HepG2 (cell line): ENCODE measurements around the gene KIF3C. TPM values are rescaled to one million over a fixed set of nuclear protein-coding genes. Genes with fewer than 3 reads are reported as not detected.

ENCODE experiments used
- HNRNPL ChIP-seq: fragments of 200-400 bp; formaldehyde crosslinking; IDR thresholded peaks from 2 replicates; pipeline ENCODE4 v1.6.1; 2017; ENCODE audit warnings: mild to moderate bottlenecking, low read depth, low read length
- IRF9 ChIP-seq: sonication (generic); formaldehyde crosslinking; IDR thresholded peaks from 2 replicates; pipeline ENCODE4 v1.8.0; 2022; ENCODE audit warnings: missing genetic modification reagents, mild to moderate bottlenecking, borderline replicate concordance
- JDP2 ChIP-seq: sonication (generic); formaldehyde crosslinking; IDR thresholded peaks from 2 replicates; pipeline ENCODE4 v1.8.1; 2022; ENCODE audit warnings: missing genetic modification reagents, borderline replicate concordance
- KAT8 ChIP-seq: IDR thresholded peaks from 2 replicates; pipeline ENCODE4 v1.6.1; 2016; ENCODE audit warnings: missing genetic modification reagents, missing compliant biosample characterization
- NFKBIZ ChIP-seq: IDR thresholded peaks from 2 replicates; pipeline ENCODE4 v1.6.1; 2018; ENCODE audit warnings: missing genetic modification reagents, missing compliant biosample characterization
- PAX8 ChIP-seq: sonication (generic); formaldehyde crosslinking; IDR thresholded peaks from 2 replicates; pipeline ENCODE4 v1.8.0; 2022; ENCODE audit warnings: mild to moderate bottlenecking, missing genetic modification reagents, borderline replicate concordance
- PTBP1 ChIP-seq: fragments of 200-400 bp; formaldehyde crosslinking; IDR thresholded peaks from 2 replicates; pipeline ENCODE4 v1.6.1; 2018; ENCODE audit warnings: low read length, low read depth; ENCODE audit not compliant: poor library complexity, severe bottlenecking
- RBAK ChIP-seq: sonication (generic); formaldehyde crosslinking; IDR thresholded peaks from 2 replicates; pipeline ENCODE4 v1.5.1; 2020; ENCODE audit warnings: mild to moderate bottlenecking, missing genetic modification reagents
- TCF7L2 ChIP-seq: IDR thresholded peaks from 2 replicates; pipeline ENCODE4 v1.6.1; 2011; ENCODE audit warnings: mild to moderate bottlenecking, low read depth, low read length, moderate library complexity
- ZBTB2 ChIP-seq: sonication (generic); formaldehyde crosslinking; IDR thresholded peaks from 2 replicates; pipeline ENCODE4 v1.8.0; 2022; ENCODE audit warnings: low read depth, missing genetic modification reagents
- ZMYM3 ChIP-seq: sonication (generic); formaldehyde crosslinking; IDR thresholded peaks from 2 replicates; pipeline ENCODE4 v1.5.1; 2020; ENCODE audit warnings: mild to moderate bottlenecking, missing genetic modification reagents
- ZNF234 ChIP-seq: sonication (generic); formaldehyde crosslinking; conservative IDR thresholded peaks from 2 replicates; pipeline ENCODE4 v1.5.1; 2020; ENCODE audit warnings: mild to moderate bottlenecking, missing genetic modification reagents
- ZNF460 ChIP-seq: sonication (generic); formaldehyde crosslinking; IDR thresholded peaks from 2 replicates; pipeline ENCODE4 v1.5.1; 2020; ENCODE audit warnings: missing genetic modification reagents, mild to moderate bottlenecking, borderline replicate concordance
- ZNF501 ChIP-seq: sonication (generic); formaldehyde crosslinking; IDR thresholded peaks from 2 replicates; pipeline ENCODE4 v1.5.1; 2020; ENCODE audit warnings: mild to moderate bottlenecking, moderate library complexity, missing genetic modification reagents
- ZNF569 ChIP-seq: sonication (generic); formaldehyde crosslinking; IDR thresholded peaks from 2 replicates; pipeline ENCODE4 v1.5.0; 2020; ENCODE audit warnings: mild to moderate bottlenecking, missing genetic modification reagents, moderate library complexity, borderline replicate concordance
- ZNF605 ChIP-seq: sonication (generic); formaldehyde crosslinking; IDR thresholded peaks from 2 replicates; pipeline ENCODE4 v1.8.0; 2022; ENCODE audit warnings: mild to moderate bottlenecking, missing genetic modification reagents
- ZNF746 ChIP-seq: sonication (generic); formaldehyde crosslinking; IDR thresholded peaks from 2 replicates; pipeline ENCODE4 v1.8.0; 2022; ENCODE audit warnings: mild to moderate bottlenecking, missing genetic modification reagents
- ZNF777 ChIP-seq: sonication (generic); formaldehyde crosslinking; IDR thresholded peaks from 2 replicates; pipeline ENCODE4 v1.4.0; 2020; ENCODE audit warnings: missing genetic modification reagents
- polyA plus RNA-seq, 8 experiments: library from polyadenylated mRNA; depleted of rRNA in 3 of 8; stranded (reverse) in 7 of 8; unstranded in 1 of 8; fragments of >200 nt; fragmentation: Illumina TruSeq in 4 of 8; extraction: Trizol in 4 of 8; gene quantifications; 2 replicates each; pipeline versions ENCODE4 v1.2.1 to v1.2.3, GENCODE V29; 2011 to 2016; ENCODE audit warnings: low read depth in 4 of 8, missing spikeins in 1 of 8, mixed read lengths in 1 of 8; ENCODE audit not compliant: insufficient read depth in 1 of 8
- total RNA-seq, 5 experiments: library from RNA; depleted of rRNA; stranded (reverse); fragments of >200 nt; fragmentation: Illumina TruSeq; extraction: Trizol; gene quantifications; 2 replicates each; pipeline ENCODE4 v1.2.3, GENCODE V29; 2016; ENCODE audit warnings: low read depth in 1 of 5

Gene KIF3C
- total and polyA plus RNA-seq, 2 of the 13 experiments (the other 11 are each of a cell fraction or from before 2014, with no cell fraction given) = 3.6 to 4.9 TPM

GRCh38 chr2:25877431-25878360 lies 104.6 kb downstream of the KIF3C start (continued):
- TF ChIP-seq HNRNPL (0 out of 2 replicates have a peak, but pooled peaks have one; percentile 70), TCF7L2 (no peak), ZNF605 (CRISPR knock-in tag) (peak; percentile 88), ZBTB2 (no peak; the same call in 1 of the 2 replicates), ZMYM3 (CRISPR knock-in tag) (no peak; the same call in 1 of the 2 replicates), ZNF234 (CRISPR knock-in tag) (no peak), JDP2 (CRISPR knock-in tag) (no peak), PAX8 (CRISPR knock-in tag) (no peak), KAT8 (CRISPR knock-in tag) (peak; percentile 37; the same call in 1 of the 2 replicates), PTBP1 (peak; percentile 29), RBAK (no peak), NFKBIZ (CRISPR knock-in tag) (no peak), ZNF777 (CRISPR knock-in tag) (0 out of 2 replicates have a peak, but pooled peaks have one; percentile 12), ZNF569 (CRISPR knock-in tag) (no peak), ZNF501 (no peak), ZNF460 (CRISPR knock-in tag) (no peak), ZNF746 (CRISPR knock-in tag) (0 out of 2 replicates have a peak, but pooled peaks have one; percentile 15), IRF9 (no peak; the same call in 1 of the 2 replicates)
